Epidermal melanocyte (primary cell): ENCODE measurements around the gene RGS21.
"Not testable (repeated sequence)": the region's sequence is repeated elsewhere in the genome, so short reads cannot be mapped to it uniquely, and the experiment has no call there.

ENCODE experiments used
- DNase-seq: peaks from one replicate; pipeline ENCODE4 v3.0.0; 2011; ENCODE audit warnings: low spot score; ENCODE audit not compliant: insufficient read length

The RGS21 gene, protein sequence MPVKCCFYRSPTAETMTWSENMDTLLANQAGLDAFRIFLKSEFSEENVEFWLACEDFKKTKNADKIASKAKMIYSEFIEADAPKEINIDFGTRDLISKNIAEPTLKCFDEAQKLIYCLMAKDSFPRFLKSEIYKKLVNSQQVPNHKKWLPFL

DNA sequence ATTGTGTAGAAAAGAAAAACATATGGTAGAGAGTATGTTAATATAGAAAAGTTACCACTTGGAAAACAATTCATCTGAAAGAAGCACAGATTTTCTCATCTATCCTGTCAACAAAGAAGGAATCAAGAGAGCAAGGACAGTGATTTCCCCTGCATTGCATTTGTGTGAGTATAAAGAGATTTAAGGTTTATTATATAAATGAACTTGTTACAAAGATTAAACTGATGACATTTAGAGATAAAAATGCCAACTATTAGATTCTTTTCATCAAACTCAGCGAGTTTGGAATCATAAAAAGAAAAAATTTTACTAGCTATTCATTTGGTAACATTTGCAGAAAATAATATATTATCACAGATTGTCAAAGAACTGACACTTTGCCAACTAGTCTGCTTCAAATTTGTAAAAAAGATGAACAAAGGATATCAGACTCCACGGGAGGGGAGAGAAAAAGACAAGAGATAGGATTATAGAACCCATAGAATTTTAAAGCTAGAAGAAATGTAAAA lies at the start of gene RGS21:
RGS21 (plus strand) TSS at position 51 of the 509 bp plus-strand sequence. CDS start 26,045 bp downstream, outside the sequence.
- no peak for DNase-seq

DNA sequence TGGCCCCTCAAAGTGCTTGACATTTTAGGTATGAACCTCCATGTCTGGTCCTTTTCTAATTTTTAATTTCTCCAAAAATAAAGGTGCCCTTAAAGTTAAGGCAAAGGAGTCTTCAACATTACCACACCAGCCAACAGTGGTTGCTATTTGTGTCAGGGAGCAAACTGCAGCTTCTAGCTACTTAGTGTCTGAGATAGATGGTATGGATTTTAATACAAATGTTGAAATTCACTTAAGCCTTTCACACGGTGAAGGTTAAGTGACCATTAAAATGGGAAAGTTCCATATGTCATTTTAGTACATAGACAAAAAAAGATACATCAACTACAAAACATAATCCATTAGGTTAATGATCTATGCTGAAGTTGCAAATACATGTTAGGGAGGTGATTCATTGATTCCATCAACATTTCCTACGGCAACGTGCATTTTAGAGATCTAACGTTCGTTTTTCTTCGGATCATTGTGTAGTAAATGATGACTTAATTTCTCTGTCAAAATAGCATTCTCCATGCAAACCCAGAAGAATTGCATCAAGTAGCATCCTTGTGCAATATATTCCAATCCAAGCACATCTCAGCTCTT lies 48.2 kb upstream of the RGS21 start:
- DNase-seq, result no peak

DNA sequence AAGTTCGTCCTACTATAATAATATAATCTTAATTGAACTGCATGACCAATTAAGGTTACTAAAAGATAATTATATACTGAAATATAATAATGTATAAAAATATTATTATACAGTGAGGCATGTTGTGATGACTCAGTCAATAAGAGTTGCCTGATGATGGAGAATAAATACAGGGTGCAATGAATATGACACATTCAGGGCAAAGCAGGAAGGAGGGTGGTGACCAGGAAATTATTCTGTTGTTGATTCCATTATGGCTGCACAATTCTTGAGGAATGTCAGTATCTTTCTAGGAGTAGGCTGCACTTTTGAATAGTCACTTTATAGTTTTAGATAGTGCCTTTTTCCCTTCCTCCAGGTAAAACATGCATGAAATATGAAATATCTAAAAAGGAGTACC lies 46.4 kb upstream of the RGS21 start:
- DNase-seq, result no peak

DNA sequence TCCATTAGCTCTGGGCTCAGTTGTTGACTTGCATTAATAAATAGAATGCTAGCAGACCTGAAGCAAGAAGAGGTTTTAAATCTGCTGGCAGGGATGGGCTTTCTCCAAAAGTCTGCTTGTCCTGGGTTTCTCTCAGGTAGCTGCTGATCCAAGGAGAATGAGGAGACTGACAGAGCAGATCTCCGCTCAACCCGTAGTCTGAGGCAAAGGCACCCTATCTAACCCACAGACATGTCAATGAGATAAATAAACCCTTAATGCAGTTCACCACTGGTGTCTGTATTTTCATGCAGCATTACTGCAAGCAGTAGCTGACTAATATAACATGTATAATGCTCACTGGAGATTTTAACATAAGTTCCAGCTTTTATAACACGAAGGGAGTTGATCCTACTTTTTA lies 44.1 kb upstream of the RGS21 start:
- no peak for DNase-seq

DNA sequence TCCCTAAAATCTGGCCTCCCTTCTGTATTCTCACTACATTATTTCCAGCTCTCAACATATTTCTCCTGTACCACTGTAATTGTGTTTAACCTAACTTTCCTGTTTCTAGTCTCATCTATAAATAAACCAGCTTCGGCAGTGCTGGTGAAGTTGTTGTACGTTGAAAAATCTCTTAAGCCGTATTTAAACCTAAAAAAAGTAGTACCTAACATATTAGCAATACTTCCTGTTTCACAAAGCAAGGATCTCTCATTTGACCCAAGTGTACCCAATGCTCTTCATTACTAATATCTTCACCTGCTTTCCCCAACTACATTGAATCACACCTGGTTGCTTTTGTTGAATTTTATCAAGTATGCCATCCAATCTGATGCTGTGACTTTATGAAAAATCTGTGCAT lies 42.2 kb upstream of the RGS21 start:
- DNase-seq, result no peak

DNA sequence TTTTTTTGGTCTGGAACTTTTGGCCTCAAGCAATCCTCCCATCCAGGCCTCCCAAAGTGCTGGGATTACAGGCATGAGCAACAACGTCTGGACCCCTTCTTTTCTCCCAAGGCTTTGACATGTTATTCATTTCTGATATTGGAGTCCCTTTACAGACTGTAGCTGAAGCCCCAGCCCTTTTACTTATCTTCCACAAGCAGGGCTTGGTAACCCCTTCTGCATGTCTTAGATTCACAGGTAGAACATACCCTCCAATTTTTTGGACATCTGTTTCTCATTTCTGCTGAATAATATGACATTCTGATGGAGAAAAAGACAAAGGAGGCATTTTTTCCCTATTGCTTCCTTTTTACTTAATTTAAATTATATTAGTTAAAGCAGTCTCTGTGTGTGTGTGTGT lies 39.2 kb upstream of the RGS21 start:
- DNase-seq, result no peak

DNA sequence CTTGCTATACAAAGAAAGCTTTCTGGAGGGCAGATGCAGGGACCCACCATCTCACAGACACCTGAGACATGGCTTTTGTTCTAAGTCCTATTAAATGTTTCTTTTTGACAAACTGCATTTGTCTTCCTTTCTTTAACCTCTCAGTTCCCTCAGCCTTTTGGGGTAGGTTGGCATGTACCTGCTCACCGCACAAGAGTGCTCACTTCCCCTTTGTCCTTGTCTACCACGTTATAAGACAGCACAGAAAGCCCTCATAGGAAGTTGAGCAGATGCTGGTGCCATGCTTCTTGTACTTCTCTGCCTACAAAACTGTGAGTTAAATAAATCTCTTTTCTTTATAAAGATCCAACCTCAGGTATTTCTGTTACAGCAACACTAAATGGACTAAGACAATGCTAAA lies 31.9 kb upstream of the RGS21 start:
- DNase-seq, result no peak

DNA sequence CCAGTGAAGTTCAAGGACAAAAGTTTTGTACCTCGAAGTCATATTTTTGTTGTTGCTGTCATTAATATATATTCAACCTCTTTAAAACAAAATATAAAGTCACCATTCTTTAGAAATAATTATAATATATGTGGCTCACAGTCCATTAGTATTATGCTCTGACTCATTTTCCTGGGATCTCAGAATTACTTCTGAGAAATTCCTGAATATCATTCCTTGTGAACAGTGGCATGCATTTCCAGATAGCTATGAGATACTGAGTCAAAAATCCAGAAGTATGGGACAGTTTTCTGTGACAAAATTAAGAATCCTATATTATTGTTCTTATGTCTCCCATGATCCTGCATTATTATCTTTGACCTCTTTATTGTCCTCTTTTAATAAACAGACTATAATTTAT lies 13.8 kb upstream of the RGS21 start:
- no peak for DNase-seq

DNA sequence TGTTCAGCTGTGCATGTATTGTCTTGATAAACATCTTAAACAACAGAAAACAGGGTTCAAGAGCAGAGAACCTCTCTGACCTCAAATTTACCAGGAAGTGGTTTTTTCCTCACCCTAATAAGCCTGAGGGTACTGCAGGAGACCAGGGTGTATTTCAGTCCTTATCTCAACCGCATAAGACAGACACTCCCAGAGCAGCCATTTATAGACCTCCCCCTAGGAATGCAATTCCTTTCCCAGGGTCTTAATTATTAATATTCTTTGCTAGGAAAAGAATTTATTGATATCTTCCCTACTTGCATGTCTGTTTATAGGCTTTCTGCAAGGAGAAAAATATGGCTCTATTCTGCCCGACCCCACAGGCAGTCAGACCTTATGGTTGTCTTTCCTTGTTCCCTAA lies 8.5 kb upstream of the RGS21 start:
- not testable (repeated sequence) for DNase-seq

DNA sequence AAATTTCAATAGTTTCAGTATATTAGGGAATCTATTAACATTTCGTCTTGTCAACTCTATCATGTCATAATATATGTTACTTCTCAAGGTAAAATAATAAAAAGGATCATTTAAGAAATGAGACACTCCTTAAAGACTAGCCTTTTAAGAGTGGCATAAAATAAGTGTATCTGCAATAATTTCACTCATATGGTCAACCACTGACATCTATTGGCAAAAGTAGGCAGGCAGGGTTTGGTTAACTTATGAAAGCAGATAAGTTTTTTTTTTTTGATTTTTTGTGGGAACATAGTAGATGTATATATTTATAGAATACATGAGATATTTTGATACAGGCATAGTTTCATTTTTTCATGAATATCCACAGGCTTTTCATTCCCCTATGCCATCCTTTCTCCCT lies 5.5 kb upstream of the RGS21 start:
- peak; percentile 17 for DNase-seq

DNA sequence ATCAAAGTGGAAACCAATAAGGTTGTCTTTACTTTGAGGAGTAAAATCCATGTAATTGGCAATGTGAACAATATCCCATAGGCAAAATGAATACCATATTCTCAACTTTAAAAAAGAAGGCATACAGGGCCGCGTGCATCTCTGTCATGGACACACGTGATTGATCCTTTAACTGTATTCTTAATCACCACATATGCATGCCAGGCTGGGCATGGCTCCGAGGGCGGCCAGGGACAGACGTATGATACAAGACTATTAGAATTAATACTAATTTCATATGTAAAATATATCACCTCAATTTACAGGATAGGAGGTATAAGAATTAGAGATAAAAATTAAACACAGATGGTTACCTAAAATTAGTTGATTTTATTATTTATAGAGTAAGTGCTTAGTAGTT lies 11.2 kb downstream of the RGS21 start:
- DNase-seq, result no peak

DNA sequence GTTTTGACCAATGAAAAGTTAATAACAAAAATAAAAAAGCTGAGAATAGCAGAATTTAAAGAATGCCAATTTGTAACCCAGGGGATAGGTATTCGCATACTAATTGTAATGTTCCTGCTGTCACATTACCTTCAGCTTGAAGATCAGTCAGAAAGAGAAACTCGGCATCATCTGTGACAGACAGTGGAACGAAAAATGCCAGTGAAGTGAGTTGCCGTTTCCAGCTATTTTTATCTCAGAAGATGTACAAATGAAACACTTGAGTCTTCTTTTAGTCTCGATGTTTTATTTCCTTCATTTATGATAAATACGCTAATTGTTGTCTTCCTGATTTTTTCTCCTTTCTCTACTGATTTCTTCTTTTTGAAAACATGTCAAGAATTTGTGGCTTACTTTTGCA lies 26.1 kb downstream of the RGS21 start:
- no peak for DNase-seq

DNA sequence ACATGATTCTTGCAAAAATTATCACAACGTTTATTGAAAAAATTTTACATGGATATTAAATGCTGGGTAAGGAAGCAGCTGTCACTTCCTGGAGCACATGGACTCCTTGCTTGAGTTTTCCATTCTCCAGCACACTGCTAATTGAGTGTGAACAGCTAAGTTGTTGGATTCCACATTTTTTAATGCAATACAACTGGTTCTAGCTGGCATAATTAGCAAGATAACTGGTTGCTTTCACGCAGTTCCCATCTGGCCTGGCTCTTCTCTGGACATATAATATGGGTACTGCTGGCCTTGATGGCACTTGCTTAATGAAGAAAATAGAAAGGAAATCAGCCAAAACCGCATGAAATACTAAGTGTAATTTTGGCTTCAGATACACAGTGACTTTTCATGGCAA lies 26.6 kb downstream of the RGS21 start:
- no peak for DNase-seq

DNA sequence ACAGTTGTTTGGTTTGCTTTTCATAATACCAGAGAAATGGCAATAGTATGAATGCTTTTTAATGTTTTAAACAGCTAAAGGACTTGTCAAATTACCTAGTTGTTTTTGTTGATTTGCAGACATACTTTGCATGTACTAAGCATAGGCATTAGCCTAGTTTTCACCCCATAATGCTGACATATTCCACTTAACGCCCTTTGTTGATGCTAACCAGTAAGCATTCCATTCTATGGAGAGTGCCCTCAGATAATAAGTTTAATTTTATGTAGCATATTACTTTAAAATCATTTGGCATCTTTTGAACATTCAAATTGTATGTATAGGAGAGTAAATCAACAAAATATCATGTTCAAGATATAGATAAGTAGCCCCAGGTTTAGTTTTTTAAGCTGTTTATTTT lies 32.5 kb downstream of the RGS21 start:
- no peak for DNase-seq

DNA sequence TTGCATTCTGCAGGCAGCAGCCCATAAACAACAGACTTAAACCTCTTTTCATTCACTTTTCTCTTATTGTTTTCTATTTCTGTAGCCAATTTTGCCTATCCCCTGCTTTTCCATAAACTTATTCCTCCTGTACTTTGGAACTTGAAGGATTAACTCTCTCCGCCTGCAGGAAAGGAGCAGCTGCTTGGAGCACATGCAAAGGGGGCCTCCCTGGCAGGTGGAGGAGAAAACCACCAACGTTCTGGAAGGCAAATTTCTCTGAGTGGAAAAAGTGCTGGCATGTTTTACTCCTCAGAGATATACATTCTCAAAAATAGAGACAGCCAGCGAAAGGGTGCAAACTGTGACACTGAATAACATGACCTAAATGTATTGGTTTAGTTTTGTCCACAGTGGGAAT lies 33.6 kb downstream of the RGS21 start:
- no peak for DNase-seq

DNA sequence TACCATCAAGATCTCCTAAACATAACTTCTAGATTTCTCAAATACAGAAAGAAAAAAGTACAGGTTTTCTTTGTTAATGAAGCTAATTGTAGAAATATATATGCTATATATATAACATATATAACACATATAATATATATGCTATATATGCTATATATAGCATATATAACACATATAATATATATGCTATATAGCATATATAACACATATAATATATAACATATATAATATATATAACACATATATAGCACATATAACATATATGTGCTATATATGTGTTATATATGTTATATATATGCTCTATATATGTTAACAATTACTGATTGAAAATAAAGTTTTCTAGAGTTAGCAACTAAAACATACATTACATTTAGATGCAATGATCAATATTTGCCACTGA lies 34.8 kb downstream of the RGS21 start:
- no peak for DNase-seq

DNA sequence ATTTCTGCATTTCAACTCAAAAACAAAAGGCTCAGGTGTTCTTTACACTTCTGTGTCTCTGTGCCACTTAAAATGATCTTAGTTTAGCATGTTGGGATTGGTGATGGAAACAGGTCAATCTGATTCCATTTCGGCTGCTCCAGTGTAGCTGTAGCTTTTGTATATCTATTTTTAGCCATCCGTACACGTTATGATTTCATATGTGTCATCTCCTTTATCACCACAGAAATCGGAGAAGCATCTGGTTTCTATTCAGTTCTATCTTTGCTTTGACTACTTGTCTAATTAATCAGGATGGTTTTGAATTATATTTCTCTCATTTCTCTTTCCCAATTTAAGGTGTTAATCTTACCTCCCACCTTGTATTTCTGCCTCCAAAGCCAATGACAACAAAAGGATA lies 41.1 kb downstream of the RGS21 start:
- DNase-seq, result no peak

DNA sequence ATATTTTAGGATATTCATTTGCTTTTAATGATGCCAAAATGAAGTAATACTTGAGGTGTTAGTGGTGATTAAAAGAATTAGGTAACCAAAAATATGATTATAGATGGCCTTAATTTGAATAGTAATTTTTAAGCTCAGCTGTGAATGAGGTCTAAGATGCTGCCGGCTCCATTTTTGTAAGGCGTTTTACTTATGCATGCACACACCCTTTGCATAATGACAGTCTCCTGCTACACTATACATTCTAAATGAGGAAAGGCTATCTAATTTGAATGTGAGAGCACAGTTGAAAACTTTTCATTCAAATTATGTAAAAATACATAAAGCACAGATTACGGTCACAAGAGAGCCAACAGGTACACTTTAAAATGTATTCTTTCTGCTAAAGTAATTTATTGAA lies 41.6 kb downstream of the RGS21 start:
- DNase-seq, result no peak

DNA sequence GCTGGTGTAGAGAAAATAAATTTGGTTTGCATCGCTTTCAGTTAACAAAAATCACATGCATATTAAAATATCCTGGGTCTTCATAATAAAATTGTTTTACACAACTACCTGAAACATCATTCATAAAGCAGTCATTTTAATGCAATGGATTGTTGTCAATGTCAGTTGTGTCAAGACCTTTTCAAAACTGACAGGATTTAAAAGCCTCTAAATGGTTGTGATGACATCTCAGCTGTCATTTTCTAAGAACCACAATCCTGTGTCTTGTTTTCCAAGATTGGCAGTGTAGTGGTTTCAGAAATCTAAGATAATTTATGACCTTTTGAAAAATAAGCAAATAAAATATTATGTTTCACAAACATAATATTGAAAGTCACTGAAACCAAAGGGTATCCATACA lies 42.0 kb downstream of the RGS21 start:
- DNase-seq, result no peak

DNA sequence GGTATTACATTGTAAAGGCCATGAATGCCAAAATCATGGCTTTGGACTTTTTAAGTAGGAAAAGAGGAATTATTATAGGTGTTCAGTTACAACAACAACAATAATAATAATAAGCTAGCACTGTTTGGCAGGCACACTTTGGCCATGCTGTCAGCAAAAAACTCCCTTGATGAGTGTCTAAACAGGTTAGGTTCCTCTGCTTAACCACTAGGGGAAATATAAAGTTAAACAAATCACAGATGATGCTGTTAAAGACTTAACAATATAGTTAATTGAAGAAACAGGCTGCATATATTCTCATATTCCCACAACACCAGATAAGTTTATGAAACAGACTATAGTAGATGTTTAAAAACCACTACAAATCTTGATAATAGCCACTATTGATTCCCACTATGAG lies 46.4 kb downstream of the RGS21 start:
- DNase-seq, result no peak

DNA sequence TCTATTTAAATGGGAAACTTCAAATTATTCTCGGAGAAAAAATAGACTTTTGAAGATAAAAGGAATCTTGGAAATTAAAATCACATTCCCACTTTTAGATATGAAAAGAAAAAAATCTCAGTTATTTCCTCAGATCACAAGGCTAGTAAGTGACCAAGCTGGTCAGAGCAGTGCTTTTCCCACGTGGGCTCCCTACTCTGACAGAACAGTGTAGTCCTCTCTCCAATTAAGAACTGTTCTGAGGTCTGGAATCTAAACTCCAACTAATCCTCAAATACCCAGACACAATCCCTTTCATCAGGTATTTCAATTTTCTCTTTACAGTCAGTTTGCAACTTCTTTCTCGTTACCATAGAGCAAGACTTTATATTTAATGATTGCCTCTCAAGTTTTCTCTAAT lies 50.6 kb downstream of the RGS21 start:
- no peak for DNase-seq

DNA sequence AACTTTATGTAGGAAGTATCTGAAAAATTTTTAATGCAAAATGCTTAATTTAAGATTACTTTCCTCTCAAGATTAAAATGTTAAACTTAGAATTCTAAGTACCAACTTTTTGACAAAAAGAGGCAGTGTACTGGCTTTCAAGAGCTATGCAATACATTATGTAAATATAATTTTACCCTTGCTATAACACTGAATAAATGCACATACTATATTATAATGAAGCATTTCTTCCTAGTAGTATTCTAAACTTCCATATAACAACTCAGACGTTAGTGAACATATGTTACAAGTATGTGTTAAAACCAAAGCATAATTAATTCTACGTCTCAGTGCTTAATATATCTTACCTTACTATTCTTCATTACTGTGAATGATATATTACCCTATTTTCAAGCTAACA lies 58.5 kb downstream of the RGS21 start:
- DNase-seq, result no peak

DNA sequence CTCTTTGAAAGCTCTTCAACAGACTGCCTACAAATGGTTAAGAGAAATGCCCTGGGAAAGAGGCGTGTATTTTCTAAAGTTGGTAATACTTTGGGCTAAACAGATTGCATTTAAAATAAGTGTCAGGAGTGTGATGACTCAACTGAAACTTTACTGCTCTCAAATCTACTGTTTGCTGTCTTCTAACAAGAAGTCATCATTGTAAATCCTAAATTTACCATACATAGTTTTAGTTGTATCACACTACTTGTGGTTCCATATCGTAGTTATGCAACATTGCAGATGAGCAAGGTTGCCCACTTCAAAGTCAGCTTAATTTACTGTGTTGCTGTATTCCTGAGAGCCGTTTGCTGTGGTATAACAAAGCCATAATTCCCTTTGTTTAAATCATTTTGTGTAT lies 59.6 kb downstream of the RGS21 start:
- DNase-seq, result no peak

DNA sequence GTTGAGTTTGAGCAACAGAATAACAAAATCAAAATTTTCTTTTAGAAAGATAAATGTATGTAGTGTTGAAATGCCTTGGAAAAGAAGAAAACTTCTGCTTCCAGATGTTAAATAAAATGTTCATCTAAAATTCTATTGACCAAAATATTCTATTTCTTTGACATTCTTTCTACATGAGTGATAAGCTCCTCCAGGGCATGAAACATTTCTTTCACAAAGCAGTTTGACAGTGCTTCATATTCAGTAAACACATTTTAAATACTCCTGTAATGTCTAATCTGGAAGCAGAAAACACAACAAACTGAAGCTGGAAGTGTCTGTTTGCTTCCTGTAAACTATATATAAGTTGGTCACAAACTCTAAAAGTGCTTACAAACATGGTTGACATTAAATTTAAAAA lies 61.5 kb downstream of the RGS21 start:
- DNase-seq, result no peak
